Natural killer cell (primary cell): Measurements from ENCODE around the gene RBMS3. TPM values are rescaled to one million over a fixed set of nuclear protein-coding genes. Genes with fewer than 3 reads are reported as not detected.

Experiments
- ATAC-seq, 3 donors: fragments of 150-1000 bp in 2 of 3; fragments of 200-7000 bp in 1 of 3; cut with Tn5 transposase; 1 replicate in 1 of 3; 2 replicates in 2 of 3; pipeline ENCODE4 v1.10.0; 2021; ENCODE audit warnings: mild to moderate bottlenecking in 2 of 3, moderate library complexity in 2 of 3
- DNase-seq, 2 donors: peaks; one replicate each; pipeline versions ENCODE4 v3.0.0 to v3.0.0-alpha.2; 2013 to 2021; ENCODE audit warnings: mixed read lengths in 1 of 2
- H3K27ac ChIP-seq: one replicate; pipeline ENCODE4 v1.5.1; 2013; ENCODE audit warnings: mild to moderate bottlenecking, low read length
- H3K27me3 ChIP-seq: one replicate; pipeline ENCODE4 v1.6.1; 2013; ENCODE audit warnings: low read length; ENCODE audit not compliant: control insufficient read depth, insufficient read depth
- H3K36me3 ChIP-seq: one replicate; pipeline ENCODE4 v1.6.1; 2013; ENCODE audit warnings: low read length; ENCODE audit not compliant: control insufficient read depth, insufficient read depth
- H3K4me1 ChIP-seq: one replicate; pipeline ENCODE4 v1.6.1; 2013; ENCODE audit warnings: low read length; ENCODE audit not compliant: control insufficient read depth, insufficient read depth
- H3K4me3 ChIP-seq: one replicate; pipeline ENCODE4 v1.5.1; 2013; ENCODE audit warnings: low read length
- H3K9me3 ChIP-seq: one replicate; pipeline ENCODE4 v1.6.1; 2013; ENCODE audit warnings: low read length; ENCODE audit not compliant: control insufficient read depth, insufficient read depth
- H3K27ac Mint-ChIP-seq, 2 donors: one replicate each; pipeline ENCODE4 v1.8.0; 2022; ENCODE audit warnings: mild to moderate bottlenecking in 2 of 2, mixed read lengths in 2 of 2, moderate library complexity in 1 of 2
- H3K27me3 Mint-ChIP-seq, 2 donors: one replicate each; pipeline ENCODE4 v1.8.0; 2022; ENCODE audit warnings: low read depth in 2 of 2, mixed read lengths in 2 of 2
- H3K36me3 Mint-ChIP-seq: one replicate; pipeline ENCODE4 v1.8.0; 2022; ENCODE audit warnings: mixed read lengths
- H3K4me1 Mint-ChIP-seq, 2 donors: one replicate each; pipeline ENCODE4 v1.8.0; 2022; ENCODE audit warnings: mixed read lengths in 2 of 2
- H3K4me3 Mint-ChIP-seq: one replicate; pipeline ENCODE4 v1.8.0; 2022; ENCODE audit warnings: mild to moderate bottlenecking, moderate library complexity, mixed read lengths
- H3K9me3 Mint-ChIP-seq, 2 donors: one replicate each; pipeline ENCODE4 v1.8.0; 2022; ENCODE audit warnings: mixed read lengths in 2 of 2
- CTCF ChIP-seq: fragments of 200-600 bp; IDR thresholded peaks from one replicate; pipeline ENCODE4 v1.8.0; 2022; ENCODE audit warnings: antibody characterized with exemption
- intact Hi-C: fragments of 100-400 bp; cut with micrococcal nuclease; formaldehyde crosslinking; loops from one replicate; pipeline ENCODE4 v1.14.2; 2022
- total RNA-seq, 4 donors: library from RNA; stranded (reverse); fragments of 120-200 nt in 1 of 4; gene quantifications; one replicate each; pipeline versions ENCODE4 v1.2.3 to v1.2.4, GENCODE V29; 2013 to 2022

The RBMS3 gene
- total RNA-seq, 3 donors from 2014 or later (not counting 1 experiment from before 2014, with no cell fraction given): 0.16 TPM; not detected in 2

- no peaks in the 10 kb centered on the region for H3K9me3 ChIP-seq
- DNase-seq: no peak
- no peak overlapping the region for H3K4me3 Mint-ChIP-seq
- TF ChIP-seq CTCF: no peak
- no peak overlapping the region for H3K4me3 ChIP-seq
- H3K9me3 Mint-ChIP-seq: no peaks in the 10 kb centered on the region
- no peaks in the 10 kb centered on the region for H3K27me3 ChIP-seq
- H3K4me1 Mint-ChIP-seq: no peaks in the 10 kb centered on the region
- intact Hi-C loops: no loop called here
- no peaks in the 10 kb centered on the region for H3K36me3 Mint-ChIP-seq
- H3K27me3 Mint-ChIP-seq: peaks cover 0 to 2% of the 10 kb centered on the region in 2 donors
- H3K27ac ChIP-seq: no peak overlapping the region
- no peaks in the 10 kb centered on the region for H3K4me1 ChIP-seq
- no peaks in the 10 kb centered on the region for H3K36me3 ChIP-seq
- H3K27ac Mint-ChIP-seq: no peak overlapping the region
- ATAC-seq: no peak
Observed at GRCh38 chr3:30059240-30059639, 778.4 kb downstream of the RBMS3 start.
